NCI-H2227 (cell line): ENCODE results near the gene KRT6A.
A peak's percentile ranks its signal among the peaks of the same experiment; 100 is the strongest.
"Not testable (repeated sequence)": the region's sequence is repeated elsewhere in the genome, so short reads cannot be mapped to it uniquely, and the experiment has no call there.

Experiments used
- DNase-seq: peaks from one replicate; lab custom pipeline; 2025; ENCODE audit not compliant: unreplicated experiment; lab: John Stamatoyannopoulos, UW

Gene KRT6A

DNA sequence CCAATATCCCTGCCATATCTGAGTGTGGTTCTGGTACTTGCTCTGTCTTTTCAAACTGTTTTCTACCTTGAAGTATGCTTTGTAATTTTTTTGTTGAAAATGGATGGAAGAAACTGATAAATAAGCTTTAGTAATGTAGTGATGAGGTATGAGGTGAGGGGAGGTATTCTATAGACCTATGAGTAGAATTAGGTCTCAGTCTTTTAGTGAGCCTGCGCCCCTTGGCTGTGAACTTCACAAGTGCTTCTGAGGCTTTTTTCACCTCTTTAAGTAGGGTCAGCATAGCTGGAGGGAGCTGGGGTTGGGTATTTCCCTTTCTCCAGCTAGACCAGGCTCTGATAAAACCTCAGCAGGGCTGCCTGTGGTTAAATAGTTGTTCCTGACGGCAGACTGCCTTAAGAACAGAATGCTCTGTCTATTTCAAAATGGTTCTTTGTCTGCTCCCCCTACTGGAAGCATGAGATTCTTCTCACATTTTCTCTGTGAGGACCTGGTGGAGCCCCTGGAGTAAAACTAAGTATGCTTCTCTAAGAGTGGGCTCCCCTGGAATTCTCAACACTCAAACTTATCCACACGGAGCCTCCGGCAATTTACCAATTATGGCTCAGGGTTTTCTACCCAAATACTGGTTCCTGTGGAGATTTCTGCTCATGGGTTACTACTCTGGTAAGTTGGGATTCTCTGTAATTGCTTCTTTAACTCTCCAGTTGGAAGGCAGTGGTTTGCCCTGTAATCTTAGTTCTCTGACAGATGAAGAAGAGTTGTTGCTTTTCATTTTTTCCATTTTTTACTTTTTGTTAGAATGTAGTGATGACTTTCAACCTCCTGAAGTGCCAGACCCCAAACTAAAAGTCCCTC, 14.0 kb upstream of the KRT6A start:
- peak; percentile 17 for DNase-seq

DNA sequence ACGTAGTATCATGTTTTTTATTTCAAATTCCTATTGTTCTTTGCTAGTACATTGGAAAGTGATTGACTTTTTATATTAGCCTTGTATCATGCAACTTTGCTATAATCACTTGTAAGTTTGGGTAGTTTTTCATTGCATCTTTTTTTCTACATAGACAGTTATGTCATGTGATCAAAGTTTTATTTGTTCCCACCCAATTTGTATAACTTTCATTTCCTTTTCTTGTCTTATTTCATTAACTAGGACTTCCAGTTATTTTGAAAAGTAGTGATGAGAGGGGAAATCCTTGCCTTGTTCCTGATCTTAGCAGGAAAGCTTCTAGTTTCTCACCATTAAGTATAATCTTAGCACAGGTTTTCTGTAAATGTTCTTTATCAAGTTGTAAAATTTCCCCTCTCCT, 9.8 kb upstream of the KRT6A start:
- no peak for DNase-seq

DNA sequence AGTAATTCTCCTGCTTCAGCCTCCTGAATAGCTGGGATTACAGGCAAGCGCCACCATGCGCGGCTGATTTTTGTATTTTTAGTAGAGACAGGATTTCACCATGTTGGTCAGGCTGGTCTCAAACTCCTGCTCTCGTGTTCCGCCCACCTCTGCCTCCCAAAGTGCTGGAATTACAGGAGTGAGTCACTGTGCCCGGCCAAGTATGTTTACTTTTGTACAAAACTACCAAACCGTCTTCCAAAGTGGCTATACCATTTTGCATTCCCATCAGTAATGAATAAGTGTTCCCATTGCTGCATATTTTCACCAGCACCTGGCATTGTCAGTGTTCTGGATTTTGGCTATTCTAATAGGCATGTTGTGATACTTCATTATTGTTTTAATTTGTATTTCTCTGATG, 8.4 kb upstream of the KRT6A start:
- no peak for DNase-seq

- DNase-seq: not testable (repeated sequence)
These were observed 7.5 kb upstream of the KRT6A start for GRCh38 chr12:52500574-52500973.

GRCh38 chr12:52499806-52500560, 6.9 kb upstream of the KRT6A start:
- DNase-seq: no peak

DNA sequence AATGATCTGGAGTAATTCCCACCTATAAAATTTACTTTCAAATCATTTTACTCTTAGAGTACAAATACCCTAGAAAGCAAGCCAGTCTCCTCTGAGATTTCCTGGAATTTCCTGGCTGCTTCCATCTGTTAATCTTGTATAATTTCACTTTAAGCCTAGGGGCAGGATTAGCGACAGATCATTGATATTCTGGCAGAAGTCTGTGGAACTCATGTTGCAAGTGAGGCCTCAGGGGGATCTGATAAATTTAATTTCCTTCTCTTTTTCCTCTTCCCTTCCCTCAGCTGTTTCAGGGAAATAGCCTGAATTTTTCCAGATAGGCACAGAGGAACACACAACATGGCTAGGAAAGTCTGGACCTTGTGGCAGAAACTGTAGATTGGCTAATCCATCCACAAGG, 5.9 kb upstream of the KRT6A start:
- DNase-seq: no peak

DNA sequence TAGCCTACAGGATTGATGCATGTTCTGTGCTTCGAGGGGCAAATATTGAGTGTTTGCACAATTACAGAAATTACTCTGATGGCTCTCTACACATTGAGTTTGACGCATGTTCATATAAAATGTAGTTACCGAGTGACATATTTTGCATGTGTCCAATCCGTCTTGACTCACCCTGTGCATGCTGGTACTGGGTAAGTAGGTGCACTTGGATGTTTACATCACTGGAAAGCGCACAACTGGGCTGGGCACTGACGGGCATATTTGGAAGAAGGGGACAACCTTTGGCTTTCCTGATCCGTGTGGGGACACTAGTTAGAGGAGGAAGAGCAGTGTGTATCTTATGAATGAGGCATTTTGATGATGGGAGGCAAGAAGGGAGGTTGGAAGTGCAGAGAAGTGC, 4.9 kb upstream of the KRT6A start:
- DNase-seq: no peak

DNA sequence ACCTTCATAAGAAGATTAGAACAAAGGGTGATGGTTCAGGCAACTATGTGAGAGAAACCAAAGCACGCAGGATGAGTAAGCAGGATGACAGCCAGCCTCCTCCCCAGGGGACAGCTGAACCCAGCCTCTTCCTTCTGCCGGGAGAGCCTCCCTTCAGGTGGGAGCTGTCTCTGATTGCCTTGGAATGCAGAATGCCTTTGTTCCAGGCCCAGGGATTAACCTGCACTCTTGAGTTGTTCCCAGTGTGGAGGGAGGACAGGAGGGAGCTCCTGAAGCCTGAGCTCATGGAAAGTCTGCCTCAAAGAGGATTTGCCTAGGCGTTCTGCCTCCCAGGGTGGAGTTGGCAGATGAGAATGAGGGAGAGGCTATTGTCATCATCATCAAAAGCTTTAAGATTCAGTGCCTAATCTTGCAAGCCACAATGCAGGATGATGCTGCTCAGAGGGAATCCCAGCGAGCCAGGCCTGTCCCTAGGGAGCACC, 3.6 kb upstream of the KRT6A start:
- no peak for DNase-seq

GRCh38 chr12:52496054-52496453, 3.0 kb upstream of the KRT6A start:
- no peak for DNase-seq

- peak; percentile 64 for DNase-seq
These were observed 2.3 kb upstream of the KRT6A start for GRCh38 chr12:52495389-52495788.

- no peak for DNase-seq
These were observed 1.5 kb upstream of the KRT6A start for GRCh38 chr12:52494518-52494917.

- DNase-seq: no peak
These were observed 1.0 kb upstream of the KRT6A start for GRCh38 chr12:52494100-52494499.

- not testable (repeated sequence) for DNase-seq
These were observed 652 bp downstream of the KRT6A start for GRCh38 chr12:52492405-52492804.

GRCh38 chr12:52491495-52491894, 1.6 kb downstream of the KRT6A start:
- DNase-seq: not testable (repeated sequence)

DNA sequence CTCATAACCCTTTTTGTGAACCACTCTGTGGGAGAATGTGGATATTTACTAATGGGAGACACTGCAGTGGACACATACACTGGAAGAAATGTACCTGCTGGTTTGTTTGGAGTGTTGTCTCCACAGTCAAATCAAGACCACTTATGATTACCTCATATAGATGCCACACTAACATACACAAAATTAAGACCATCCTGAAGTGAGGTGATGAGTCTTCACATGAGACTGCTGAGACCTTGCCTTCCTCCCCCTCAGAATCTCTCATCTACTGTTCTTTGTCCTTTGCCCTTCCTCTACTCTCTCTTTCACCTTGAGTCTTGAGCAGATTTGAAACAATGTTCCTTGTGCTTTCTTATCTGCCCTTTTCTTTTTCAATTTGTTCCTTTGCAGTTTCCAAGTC, 4.3 kb downstream of the KRT6A start:
- no peak for DNase-seq

DNA sequence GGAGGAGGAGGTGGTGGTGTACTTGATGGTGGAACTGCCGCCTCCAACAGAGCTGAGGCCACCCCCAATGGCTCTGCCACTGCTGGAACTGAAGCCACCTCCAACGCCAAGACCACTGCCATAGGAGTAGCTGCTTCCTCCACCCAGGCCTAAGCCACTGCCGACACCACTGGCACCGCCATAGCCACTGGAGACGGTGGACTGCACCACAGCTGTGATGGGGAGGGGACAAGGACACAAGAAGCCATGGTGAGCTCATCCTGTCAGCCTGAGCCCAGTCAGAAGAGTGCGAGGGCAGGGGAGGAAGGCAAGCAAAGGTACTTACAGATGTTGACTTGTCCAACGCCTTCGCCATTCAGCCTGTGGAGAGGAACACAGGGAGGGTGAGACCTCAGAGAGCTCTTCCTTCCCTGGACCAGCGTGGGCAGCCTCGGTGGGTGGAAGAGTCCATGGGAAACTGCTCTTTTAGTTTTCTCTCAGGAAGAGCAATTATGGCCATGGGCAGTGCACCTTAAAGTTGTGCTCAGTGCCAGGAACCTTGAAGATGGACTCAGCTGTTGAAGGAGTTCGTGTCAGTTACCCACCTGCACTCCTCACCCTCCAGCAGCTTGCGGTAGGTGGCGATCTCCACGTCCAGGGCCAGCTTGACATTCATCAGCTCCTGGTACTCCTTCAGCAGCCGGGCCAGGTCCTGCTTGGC, 5.2 kb downstream of the KRT6A start:
- not testable (repeated sequence) for DNase-seq

DNA sequence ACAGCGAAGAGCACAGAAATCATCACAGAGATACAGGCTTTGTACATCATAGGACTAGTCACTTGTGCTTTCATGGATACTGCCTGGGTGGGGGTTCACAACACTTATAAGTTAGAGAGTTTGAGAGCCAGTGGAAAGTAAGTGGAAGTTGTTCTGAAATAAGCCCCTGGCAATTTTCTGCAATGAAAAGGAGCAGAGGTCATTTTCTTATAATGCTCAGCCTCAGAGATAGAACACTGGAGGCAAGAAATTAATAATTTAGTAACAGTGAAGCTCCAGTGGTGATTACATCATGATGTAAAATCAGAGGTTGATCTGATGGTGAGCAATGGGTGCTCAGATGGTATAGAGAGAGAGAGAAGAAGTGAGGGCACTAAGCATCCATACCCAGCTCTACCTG, 5.8 kb downstream of the KRT6A start:
- DNase-seq: no peak

DNA sequence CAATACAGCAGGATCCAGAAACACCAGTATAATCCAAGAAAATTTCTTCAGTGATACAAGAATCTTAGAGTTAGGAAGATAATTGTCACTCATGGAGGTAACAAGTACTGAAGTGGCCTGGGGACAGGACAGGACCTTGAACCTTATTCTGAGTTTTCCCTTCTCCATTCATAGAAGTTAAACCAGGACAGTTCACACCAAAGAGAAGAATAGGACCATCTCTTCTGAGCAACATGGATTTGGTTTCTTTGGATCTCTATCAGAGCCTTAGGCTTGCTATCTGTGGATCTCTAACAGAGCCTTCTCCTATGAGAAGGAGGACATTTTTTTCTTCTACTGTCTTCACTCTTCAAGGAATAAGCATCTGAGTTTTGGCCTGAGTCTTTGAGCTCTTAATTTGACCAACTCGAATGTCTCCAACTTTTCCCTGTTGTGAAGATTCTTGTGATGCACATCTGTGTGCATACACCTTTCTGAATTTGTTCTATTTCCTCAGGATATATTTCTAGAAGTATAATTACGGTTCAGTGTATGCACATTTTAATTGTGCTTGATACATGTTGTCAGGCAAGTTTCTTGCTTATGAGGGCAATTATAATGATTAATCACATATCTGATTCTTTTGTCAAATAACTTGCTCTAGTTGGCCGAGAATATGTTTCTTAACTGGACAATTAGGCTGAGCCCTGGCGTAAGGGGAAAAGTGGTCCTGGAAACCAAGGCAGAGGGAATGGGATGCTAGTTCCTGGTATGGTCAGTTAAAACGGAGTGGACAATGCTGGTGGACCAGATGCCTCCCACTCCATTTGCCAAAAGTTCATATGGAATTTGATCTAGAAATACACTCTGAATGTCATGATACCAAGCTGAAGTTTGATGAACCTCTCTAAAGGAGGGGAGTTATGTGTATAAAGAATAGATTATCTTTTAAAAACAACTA, 6.6 kb downstream of the KRT6A start:
- DNase-seq: no peak

GRCh38 chr12:52480073-52480472, 13.0 kb downstream of the KRT6A start:
- no peak for DNase-seq

GRCh38 chr12:52477651-52478050, 15.4 kb downstream of the KRT6A start:
- DNase-seq: no peak
